ENCODE results near the gene SOX6. TPM values are rescaled to one million over a fixed set of nuclear protein-coding genes. Genes with fewer than 3 reads are reported as not detected.

The SOX6 gene
- total RNA-seq, 1 donor from 2014 or later: 34.6 TPM

GRCh38 chr11:16372355-16372754 is 16.0 kb upstream of the SOX6 start:
- intact Hi-C loops (cut with DNase I): no loop called here
- DNase-seq (ENCODE audit: low spot score): no peak

DNA sequence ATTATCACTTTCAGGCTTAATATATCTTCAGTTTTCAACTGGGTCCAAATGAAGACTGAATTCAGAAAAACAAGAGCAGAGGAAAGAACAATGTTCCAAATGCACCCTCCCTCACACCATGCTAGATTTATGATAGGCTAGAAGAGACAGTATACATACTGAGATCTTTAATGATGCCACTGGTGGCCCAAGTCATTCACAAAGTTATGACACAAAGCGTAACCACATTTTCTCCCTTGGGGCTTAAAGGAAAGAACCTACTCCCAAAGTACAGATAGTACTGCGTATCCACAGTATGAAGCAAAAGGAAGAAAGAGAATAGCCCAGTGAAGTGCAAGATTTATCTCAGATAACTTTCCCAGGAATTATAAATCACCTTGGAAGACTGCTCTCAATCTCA is 10.9 kb upstream of the SOX6 start:
- DNase-seq (ENCODE audit: low spot score): no peak
- intact Hi-C loops (cut with DNase I): no loop called here

- intact Hi-C loops (cut with DNase I): no loop called here
These were observed 9.4 kb upstream of the SOX6 start for GRCh38 chr11:16365581-16366228.

GRCh38 chr11:16364254-16364653 is 7.9 kb upstream of the SOX6 start:
- intact Hi-C loops (cut with DNase I): no loop called here

More at GRCh38 chr11:16365581-16366228, 9.4 kb upstream of the SOX6 start:
- DNase-seq (ENCODE audit: low spot score): no peak

DNA sequence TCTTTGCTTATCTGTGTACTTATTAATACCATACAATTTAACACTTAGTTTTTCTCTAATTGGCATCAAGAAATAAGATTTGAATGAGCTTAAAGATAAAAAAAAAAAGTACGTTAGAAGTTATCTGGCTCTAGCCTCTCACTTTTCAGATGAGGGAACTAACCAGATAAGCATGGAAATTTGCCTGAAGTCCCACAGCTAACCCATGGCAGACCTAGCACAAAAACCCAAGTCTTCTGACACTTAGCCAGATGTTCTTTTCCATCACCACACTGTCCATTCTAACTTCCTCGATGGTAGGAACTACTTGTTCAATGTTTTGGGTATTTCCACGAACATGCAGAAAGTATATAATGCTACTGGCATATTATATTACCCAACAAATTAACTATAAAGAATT is 7.4 kb upstream of the SOX6 start:
- no peak for DNase-seq (ENCODE audit: low spot score)
- intact Hi-C loops (cut with DNase I): no loop called here

More at GRCh38 chr11:16364254-16364653, 7.9 kb upstream of the SOX6 start:
- DNase-seq (ENCODE audit: low spot score): no peak

GRCh38 chr11:16361108-16361865 is 4.9 kb upstream of the SOX6 start:
- no peak for DNase-seq (ENCODE audit: low spot score)
- intact Hi-C loops (cut with DNase I): no loop called here

- DNase-seq (ENCODE audit: low spot score): no peak
- intact Hi-C loops (cut with DNase I): loop anchor here (5.0 kb wide), 1 partner anchor 248 kb away; no protein-coding TSS in a partner anchor
These were observed 3.0 kb upstream of the SOX6 start for GRCh38 chr11:16359369-16359768.

DNA sequence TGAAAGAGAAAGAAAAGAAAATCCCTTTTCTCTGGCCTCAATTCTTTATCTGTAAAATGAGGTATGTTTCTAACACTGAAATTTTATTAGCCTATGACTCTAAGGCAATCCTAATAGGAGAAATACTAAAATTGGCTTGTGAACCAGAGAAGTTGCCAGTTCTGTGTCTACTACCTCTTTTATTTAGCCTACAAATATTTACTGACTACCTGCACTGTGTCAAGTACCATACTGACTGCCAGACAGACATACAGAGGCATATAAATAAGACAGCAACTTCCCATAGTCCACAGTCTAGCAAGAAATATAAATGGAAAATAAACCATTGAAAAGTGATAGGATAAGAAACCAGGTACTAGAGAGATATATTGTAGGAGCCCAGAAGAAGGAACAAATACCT is 2.4 kb upstream of the SOX6 start:
- no peak for DNase-seq (ENCODE audit: low spot score)
- intact Hi-C loops (cut with DNase I): loop anchor here (5.0 kb wide), 1 partner anchor 249 kb away; no protein-coding TSS in a partner anchor

DNA sequence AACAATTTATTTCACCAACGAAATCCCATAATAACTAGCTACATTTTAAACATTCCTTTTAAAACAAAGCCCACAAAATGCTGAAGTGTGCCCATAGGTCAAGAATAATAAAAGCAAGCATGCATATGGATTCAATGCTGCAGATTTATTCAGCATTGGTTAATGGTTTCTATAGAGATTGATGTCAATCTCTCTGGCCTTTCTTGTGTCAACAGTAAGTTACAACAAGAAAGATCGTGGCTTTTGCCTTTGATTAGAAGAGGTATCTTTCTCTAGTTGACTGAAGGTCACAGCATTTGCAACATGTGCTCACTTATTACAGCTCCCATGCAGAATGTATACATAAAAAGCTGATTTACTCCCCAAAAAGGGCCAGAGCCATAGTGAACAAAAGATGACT is 1.4 kb upstream of the SOX6 start:
- intact Hi-C loops (cut with DNase I): loop anchor here (5.0 kb wide), 1 partner anchor 250 kb away; no protein-coding TSS in a partner anchor
- no peak for DNase-seq (ENCODE audit: low spot score)

DNA sequence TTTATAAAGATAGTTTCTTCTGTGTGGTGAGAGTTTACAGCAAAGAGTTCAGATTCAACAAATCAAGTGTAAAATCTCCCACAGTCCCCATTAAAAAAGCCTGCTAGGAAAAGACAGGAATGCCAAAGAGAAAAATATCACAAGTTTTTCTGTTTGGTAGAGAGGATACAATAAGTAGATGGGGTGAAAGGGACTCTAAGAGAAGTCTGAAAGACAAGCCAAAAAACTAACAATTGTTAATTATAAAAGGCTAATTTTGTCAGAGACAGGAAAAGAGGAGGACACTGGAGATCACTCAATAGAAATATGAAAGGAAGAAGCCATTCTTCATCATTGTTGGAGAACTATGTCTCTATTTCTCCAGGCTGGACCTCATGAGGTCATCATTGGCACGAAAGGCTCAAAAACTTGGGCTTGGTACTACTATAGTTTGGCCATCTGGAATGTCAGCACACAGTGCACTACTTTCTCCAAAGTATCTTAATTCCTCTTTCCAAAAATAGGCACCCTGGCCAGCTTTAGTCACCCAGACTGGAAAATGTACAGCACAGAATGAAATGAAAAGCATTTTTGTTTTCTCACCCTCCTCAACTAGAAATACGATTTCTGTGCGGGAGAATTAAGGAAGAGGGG is 531 bp upstream of the SOX6 start:
- no peak for DNase-seq (ENCODE audit: low spot score)
- intact Hi-C loops (cut with DNase I): loop anchor here (5.0 kb wide), 1 partner anchor 250 kb away; no protein-coding TSS in a partner anchor

- intact Hi-C loops (cut with DNase I): no loop called here
- DNase-seq (ENCODE audit: low spot score): no peak
These were observed 3.6 kb downstream of the SOX6 start for GRCh38 chr11:16352707-16353106.

DNA sequence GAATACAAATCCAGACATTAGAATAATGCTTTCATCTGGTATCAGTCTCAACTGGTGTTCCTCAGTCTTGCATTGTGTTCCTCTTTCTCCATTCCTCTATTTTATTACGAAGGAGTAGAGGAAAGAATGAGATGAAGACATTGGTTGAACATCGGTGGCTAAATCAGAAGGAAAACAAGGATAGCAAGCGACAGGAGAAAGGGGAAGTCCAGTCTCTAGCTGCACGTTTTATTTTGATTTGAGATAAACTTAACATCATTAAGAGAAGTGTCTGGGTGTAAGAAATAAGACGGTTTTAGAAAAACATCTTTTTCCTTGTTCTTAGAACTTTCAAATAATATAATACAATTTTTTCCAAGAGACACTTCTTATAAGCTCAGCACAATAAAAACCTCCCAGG is 6.2 kb downstream of the SOX6 start:
- no peak for DNase-seq (ENCODE audit: low spot score)
- intact Hi-C loops (cut with DNase I): no loop called here

GRCh38 chr11:16347928-16348685 is 8.2 kb downstream of the SOX6 start:
- intact Hi-C loops (cut with DNase I): no loop called here
- DNase-seq (ENCODE audit: low spot score): no peak

DNA sequence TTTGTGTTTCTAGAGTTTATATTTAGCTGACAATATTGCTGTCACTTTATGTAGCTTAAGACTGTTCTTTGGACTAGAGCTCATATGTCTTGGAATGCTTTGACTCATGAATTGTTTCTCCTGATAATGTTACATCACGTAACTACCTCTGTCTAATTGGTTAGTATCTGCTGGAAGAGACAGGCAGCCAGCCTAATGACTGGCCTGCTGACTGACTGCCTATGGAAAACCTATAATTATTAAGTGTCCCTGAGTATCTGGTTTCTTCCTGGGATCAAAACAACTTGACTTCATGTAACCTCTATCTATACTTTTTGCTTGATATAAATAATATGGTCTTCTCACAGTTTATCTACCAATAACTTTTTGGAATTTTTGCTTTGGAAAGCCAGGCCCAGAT is 9.4 kb downstream of the SOX6 start:
- no peak for DNase-seq (ENCODE audit: low spot score)
- intact Hi-C loops (cut with DNase I): no loop called here

DNA sequence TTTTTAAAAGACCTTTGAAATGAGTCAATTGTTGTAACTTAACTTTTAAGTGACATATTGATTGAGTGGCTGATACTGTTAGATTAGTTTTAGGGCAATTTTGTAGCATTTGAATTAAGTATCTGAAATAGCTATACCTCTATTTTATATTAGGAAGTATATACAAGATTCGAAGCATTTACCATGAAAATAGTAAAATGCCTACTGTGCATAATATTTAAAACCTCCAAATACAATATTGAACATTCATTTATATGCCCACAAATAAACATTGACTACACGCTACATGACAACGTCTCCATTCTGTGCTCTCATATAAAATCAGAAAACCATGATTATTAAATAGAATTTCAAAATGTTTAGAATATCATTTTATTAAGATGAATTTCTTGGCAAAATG is 14.5 kb downstream of the SOX6 start:
- no peak for DNase-seq (ENCODE audit: low spot score)
- intact Hi-C loops (cut with DNase I): no loop called here

DNA sequence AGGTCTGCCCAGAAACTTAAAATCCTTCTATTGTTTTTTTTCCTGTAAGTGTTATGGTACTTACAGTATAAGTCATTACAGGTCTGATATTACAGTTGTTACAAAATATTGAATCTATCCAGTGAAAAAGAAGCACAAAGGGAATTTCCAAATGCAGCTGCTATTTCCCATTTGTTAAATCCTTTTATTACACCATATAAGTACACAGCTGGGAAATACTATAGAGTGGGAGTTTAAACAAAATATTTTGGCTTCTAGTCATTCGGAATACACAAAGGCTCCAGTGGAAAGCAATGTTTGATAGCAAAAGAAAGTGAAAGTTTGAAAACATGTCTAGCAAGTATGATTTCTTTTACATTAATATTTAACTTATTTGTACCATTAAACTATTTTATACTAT is 18.0 kb downstream of the SOX6 start:
- intact Hi-C loops (cut with DNase I): no loop called here

GRCh38 chr11:16337421-16338213 is 18.7 kb downstream of the SOX6 start:
- intact Hi-C loops (cut with DNase I): no loop called here
- DNase-seq (ENCODE audit: low spot score): no peak

More for the DNA sequence above, 18.0 kb downstream of the SOX6 start:
- DNase-seq (ENCODE audit: low spot score): no peak

DNA sequence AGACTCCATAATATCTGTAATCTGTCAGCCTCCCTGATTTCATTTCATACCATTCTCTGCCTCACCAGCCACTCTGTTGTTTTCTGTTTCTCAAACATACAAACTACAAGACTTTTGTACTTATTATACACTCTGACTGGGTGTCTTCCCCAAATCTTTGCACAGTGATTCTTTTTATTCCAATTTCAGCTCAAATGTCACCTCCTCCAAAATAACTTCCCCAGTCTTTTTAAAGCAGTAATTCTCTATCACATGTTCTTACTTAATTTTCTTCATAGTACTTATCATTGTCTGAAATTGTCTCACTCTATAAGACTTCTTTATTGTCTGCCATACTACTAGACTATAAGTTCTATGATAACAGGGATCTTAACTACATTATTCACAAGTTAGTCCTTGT is 19.6 kb downstream of the SOX6 start:
- intact Hi-C loops (cut with DNase I): no loop called here
- no peak for DNase-seq (ENCODE audit: low spot score)

- intact Hi-C loops (cut with DNase I): no loop called here
- no peak for DNase-seq (ENCODE audit: low spot score)
These were observed 20.1 kb downstream of the SOX6 start for GRCh38 chr11:16336204-16336603.
